SHP77 treated with DMSO at 0.1 percent for 48 hours (cell line): ENCODE results near the gene ZRANB3.
"Not testable (repeated sequence)": the region's sequence is repeated elsewhere in the genome, so short reads cannot be mapped to it uniquely, and the experiment has no call there.

ENCODE experiments used
- DNase-seq: peaks from one replicate; lab custom pipeline; 2025; lab: John Stamatoyannopoulos, UW

ZRANB3 gene

GRCh38 chr2:135335256-135335655, 195.8 kb downstream of the ZRANB3 start:
- no peak for DNase-seq

- DNase-seq = no peak
Observed at GRCh38 chr2:135327146-135327545, 203.9 kb downstream of the ZRANB3 start.

GRCh38 chr2:135320465-135321355, 210.3 kb downstream of the ZRANB3 start:
- DNase-seq = no peak

GRCh38 chr2:135318808-135319207, 212.2 kb downstream of the ZRANB3 start:
- no peak for DNase-seq

GRCh38 chr2:135317375-135317774, 213.6 kb downstream of the ZRANB3 start:
- no peak for DNase-seq

- no peak for DNase-seq
Observed at GRCh38 chr2:135311962-135312361, 219.1 kb downstream of the ZRANB3 start.

GRCh38 chr2:135311268-135311667, 219.8 kb downstream of the ZRANB3 start:
- no peak for DNase-seq

GRCh38 chr2:135304694-135305093, 226.3 kb downstream of the ZRANB3 start:
- no peak for DNase-seq

- no peak for DNase-seq
Observed at GRCh38 chr2:135299658-135300244, 231.3 kb downstream of the ZRANB3 start.

GRCh38 chr2:135299165-135299564, 231.9 kb downstream of the ZRANB3 start:
- no peak for DNase-seq

- DNase-seq = not testable (repeated sequence)
Observed at GRCh38 chr2:135287121-135287520, 243.9 kb downstream of the ZRANB3 start.

GRCh38 chr2:135285391-135285790, 245.6 kb downstream of the ZRANB3 start:
- DNase-seq = no peak

GRCh38 chr2:135281379-135281778, 249.6 kb downstream of the ZRANB3 start:
- no peak for DNase-seq

GRCh38 chr2:135279209-135279608, 251.8 kb downstream of the ZRANB3 start:
- DNase-seq = no peak

- no peak for DNase-seq
Observed at GRCh38 chr2:135276525-135276924, 254.5 kb downstream of the ZRANB3 start.

GRCh38 chr2:135271006-135271405, 260.0 kb downstream of the ZRANB3 start:
- DNase-seq = no peak

- no peak for DNase-seq
Observed at GRCh38 chr2:135265960-135266490, 265.0 kb downstream of the ZRANB3 start.

- DNase-seq = no peak
Observed at GRCh38 chr2:135259123-135259522, 271.9 kb downstream of the ZRANB3 start.

- DNase-seq = no peak
Observed at GRCh38 chr2:135258193-135258592, 272.8 kb downstream of the ZRANB3 start.

- no peak for DNase-seq
Observed at GRCh38 chr2:135257383-135258090, 273.5 kb downstream of the ZRANB3 start.

- DNase-seq = no peak
Observed at GRCh38 chr2:135256531-135257260, 274.3 kb downstream of the ZRANB3 start.

GRCh38 chr2:135255208-135255607, 275.8 kb downstream of the ZRANB3 start:
- DNase-seq = no peak
